Esophagus mucosa (tissue), 1 donor: ENCODE measurements around the gene AHRR. TPM values are rescaled to one million over a fixed set of nuclear protein-coding genes. Genes with fewer than 3 reads are reported as not detected.

Experiments
- ATAC-seq: fragments of 200-7000 bp; cut with Tn5 transposase; one replicate; pipeline ENCODE4 v1.9.1; 2020
- total RNA-seq: library from RNA; stranded (reverse); gene quantifications from one replicate; pipeline ENCODE4 v1.2.4, GENCODE V29; 2023
- donor health status: DM: yes; HTN: yes; CAD: no.

The AHRR gene
- total RNA-seq, 1 donor from 2014 or later = 1.1 TPM

- ATAC-seq = no peak
Measured at GRCh38 chr5:347712-348284, 26.3 kb downstream of the AHRR start.

GRCh38 chr5:348726-349125 is 27.2 kb downstream of the AHRR start:
- no peak for ATAC-seq

GRCh38 chr5:350355-350754 is 28.8 kb downstream of the AHRR start:
- no peak for ATAC-seq

- no peak for ATAC-seq
Measured at GRCh38 chr5:351084-351920, 29.8 kb downstream of the AHRR start.

- ATAC-seq = no peak
Measured at GRCh38 chr5:351921-352245, 30.4 kb downstream of the AHRR start.

GRCh38 chr5:352639-353611 is 31.4 kb downstream of the AHRR start:
- no peak for ATAC-seq

- peak; percentile 15 for ATAC-seq
Measured at GRCh38 chr5:353612-354580, 32.4 kb downstream of the AHRR start.

GRCh38 chr5:354581-355378 is 33.3 kb downstream of the AHRR start:
- peak; percentile 23 for ATAC-seq

GRCh38 chr5:355379-355935 is 33.9 kb downstream of the AHRR start:
- no peak for ATAC-seq

- no peak for ATAC-seq
Measured at GRCh38 chr5:355958-356357, 34.4 kb downstream of the AHRR start.

GRCh38 chr5:359301-359897 is 37.9 kb downstream of the AHRR start:
- no peak for ATAC-seq

- ATAC-seq = no peak
Measured at GRCh38 chr5:360257-361027, 38.9 kb downstream of the AHRR start.

GRCh38 chr5:362189-362588 is 40.7 kb downstream of the AHRR start:
- no peak for ATAC-seq

- no peak for ATAC-seq
Measured at GRCh38 chr5:362978-363765, 41.7 kb downstream of the AHRR start.

- no peak for ATAC-seq
Measured at GRCh38 chr5:364497-364896, 43.0 kb downstream of the AHRR start.

GRCh38 chr5:366541-367357 is 45.2 kb downstream of the AHRR start:
- no peak for ATAC-seq

- no peak for ATAC-seq
Measured at GRCh38 chr5:367358-368130, 46.0 kb downstream of the AHRR start.
